WTC11 (cell line): ENCODE measurements around the gene PLEKHG5.

Experiments used
- CBFB ChIP-seq: sonication (generic); formaldehyde crosslinking; IDR thresholded peaks from 2 replicates; pipeline ENCODE4 v1.8.1; 2022; ENCODE audit warnings: mild to moderate bottlenecking, low read depth, missing genetic modification reagents
- EMX1 ChIP-seq: fragments of 250-450 bp; sonication (Bioruptor Pico); IDR thresholded peaks from 2 replicates; pipeline ENCODE4 v1.8.0; 2021; ENCODE audit warnings: mild to moderate bottlenecking
- ESRRA ChIP-seq: sonication (generic); formaldehyde crosslinking; IDR thresholded peaks from 2 replicates; pipeline ENCODE4 v1.8.1; 2022; ENCODE audit warnings: mild to moderate bottlenecking, missing genetic modification reagents, borderline replicate concordance
- MYBL2 ChIP-seq: sonication (generic); formaldehyde crosslinking; IDR thresholded peaks from 2 replicates; pipeline ENCODE4 v1.8.1; 2023; ENCODE audit warnings: mild to moderate bottlenecking, moderate library complexity, missing genetic modification reagents
- NR1H2 ChIP-seq: sonication (generic); formaldehyde crosslinking; IDR thresholded peaks from 2 replicates; pipeline ENCODE4 v1.9.0; 2021; ENCODE audit warnings: mild to moderate bottlenecking, moderate library complexity, missing genetic modification reagents
- NR3C1 ChIP-seq: sonication (generic); formaldehyde crosslinking; conservative IDR thresholded peaks from 2 replicates; pipeline ENCODE4 v1.8.1; 2023; ENCODE audit warnings: low read depth, mild to moderate bottlenecking, missing genetic modification reagents
- ZNF232 ChIP-seq: sonication (generic); formaldehyde crosslinking; IDR thresholded peaks from 2 replicates; pipeline ENCODE4 v1.8.0; 2022; ENCODE audit warnings: mild to moderate bottlenecking, missing genetic modification reagents
- TF ChIP-seq, protein P1 (sequence below): fragments of 200-600 bp; IDR thresholded peaks from 2 replicates; pipeline ENCODE4 v1.8.0; 2022; ENCODE audit warnings: antibody characterized with exemption
- TF ChIP-seq, protein P2 (sequence below): sonication (generic); formaldehyde crosslinking; IDR thresholded peaks from 2 replicates; pipeline ENCODE4 v1.8.1; 2023; ENCODE audit warnings: mild to moderate bottlenecking, missing genetic modification reagents, borderline replicate concordance
- TF ChIP-seq, protein P3 (sequence below): sonication (generic); formaldehyde crosslinking; IDR thresholded peaks from 2 replicates; pipeline ENCODE4 v1.8.1; 2022; ENCODE audit warnings: low read depth, mild to moderate bottlenecking, moderate library complexity, missing genetic modification reagents, borderline replicate concordance

- TF ChIP-seq MYBL2 (CRISPR knock-in tag) (no peak), ESRRA (CRISPR knock-in tag) (no peak), ZNF232 (CRISPR knock-in tag) (no peak), EMX1 (CRISPR knock-in tag) (no peak), NR1H2 (CRISPR knock-in tag) (no peak), CBFB (no peak), NR3C1 (CRISPR knock-in tag) (no peak)
- TF ChIP-seq, protein P1, sequence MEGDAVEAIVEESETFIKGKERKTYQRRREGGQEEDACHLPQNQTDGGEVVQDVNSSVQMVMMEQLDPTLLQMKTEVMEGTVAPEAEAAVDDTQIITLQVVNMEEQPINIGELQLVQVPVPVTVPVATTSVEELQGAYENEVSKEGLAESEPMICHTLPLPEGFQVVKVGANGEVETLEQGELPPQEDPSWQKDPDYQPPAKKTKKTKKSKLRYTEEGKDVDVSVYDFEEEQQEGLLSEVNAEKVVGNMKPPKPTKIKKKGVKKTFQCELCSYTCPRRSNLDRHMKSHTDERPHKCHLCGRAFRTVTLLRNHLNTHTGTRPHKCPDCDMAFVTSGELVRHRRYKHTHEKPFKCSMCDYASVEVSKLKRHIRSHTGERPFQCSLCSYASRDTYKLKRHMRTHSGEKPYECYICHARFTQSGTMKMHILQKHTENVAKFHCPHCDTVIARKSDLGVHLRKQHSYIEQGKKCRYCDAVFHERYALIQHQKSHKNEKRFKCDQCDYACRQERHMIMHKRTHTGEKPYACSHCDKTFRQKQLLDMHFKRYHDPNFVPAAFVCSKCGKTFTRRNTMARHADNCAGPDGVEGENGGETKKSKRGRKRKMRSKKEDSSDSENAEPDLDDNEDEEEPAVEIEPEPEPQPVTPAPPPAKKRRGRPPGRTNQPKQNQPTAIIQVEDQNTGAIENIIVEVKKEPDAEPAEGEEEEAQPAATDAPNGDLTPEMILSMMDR = no peak
- TF ChIP-seq, protein P2, sequence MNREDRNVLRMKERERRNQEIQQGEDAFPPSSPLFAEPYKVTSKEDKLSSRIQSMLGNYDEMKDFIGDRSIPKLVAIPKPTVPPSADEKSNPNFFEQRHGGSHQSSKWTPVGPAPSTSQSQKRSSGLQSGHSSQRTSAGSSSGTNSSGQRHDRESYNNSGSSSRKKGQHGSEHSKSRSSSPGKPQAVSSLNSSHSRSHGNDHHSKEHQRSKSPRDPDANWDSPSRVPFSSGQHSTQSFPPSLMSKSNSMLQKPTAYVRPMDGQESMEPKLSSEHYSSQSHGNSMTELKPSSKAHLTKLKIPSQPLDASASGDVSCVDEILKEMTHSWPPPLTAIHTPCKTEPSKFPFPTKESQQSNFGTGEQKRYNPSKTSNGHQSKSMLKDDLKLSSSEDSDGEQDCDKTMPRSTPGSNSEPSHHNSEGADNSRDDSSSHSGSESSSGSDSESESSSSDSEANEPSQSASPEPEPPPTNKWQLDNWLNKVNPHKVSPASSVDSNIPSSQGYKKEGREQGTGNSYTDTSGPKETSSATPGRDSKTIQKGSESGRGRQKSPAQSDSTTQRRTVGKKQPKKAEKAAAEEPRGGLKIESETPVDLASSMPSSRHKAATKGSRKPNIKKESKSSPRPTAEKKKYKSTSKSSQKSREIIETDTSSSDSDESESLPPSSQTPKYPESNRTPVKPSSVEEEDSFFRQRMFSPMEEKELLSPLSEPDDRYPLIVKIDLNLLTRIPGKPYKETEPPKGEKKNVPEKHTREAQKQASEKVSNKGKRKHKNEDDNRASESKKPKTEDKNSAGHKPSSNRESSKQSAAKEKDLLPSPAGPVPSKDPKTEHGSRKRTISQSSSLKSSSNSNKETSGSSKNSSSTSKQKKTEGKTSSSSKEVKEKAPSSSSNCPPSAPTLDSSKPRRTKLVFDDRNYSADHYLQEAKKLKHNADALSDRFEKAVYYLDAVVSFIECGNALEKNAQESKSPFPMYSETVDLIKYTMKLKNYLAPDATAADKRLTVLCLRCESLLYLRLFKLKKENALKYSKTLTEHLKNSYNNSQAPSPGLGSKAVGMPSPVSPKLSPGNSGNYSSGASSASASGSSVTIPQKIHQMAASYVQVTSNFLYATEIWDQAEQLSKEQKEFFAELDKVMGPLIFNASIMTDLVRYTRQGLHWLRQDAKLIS (CRISPR knock-in tag) = no peak
- TF ChIP-seq, protein P3, sequence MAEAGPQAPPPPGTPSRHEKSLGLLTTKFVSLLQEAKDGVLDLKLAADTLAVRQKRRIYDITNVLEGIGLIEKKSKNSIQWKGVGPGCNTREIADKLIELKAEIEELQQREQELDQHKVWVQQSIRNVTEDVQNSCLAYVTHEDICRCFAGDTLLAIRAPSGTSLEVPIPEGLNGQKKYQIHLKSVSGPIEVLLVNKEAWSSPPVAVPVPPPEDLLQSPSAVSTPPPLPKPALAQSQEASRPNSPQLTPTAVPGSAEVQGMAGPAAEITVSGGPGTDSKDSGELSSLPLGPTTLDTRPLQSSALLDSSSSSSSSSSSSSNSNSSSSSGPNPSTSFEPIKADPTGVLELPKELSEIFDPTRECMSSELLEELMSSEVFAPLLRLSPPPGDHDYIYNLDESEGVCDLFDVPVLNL (CRISPR knock-in tag) = no peak
Measured at GRCh38 chr1:6446665-6447015, 44.8 kb downstream of the PLEKHG5 start.
